ENCODE results near the gene ARHGAP26. TPM values are rescaled to one million over a fixed set of nuclear protein-coding genes. Genes with fewer than 3 reads are reported as not detected.

Gene ARHGAP26
- total RNA-seq, 1 experiment from 2014 or later: 65.5 TPM

DNA sequence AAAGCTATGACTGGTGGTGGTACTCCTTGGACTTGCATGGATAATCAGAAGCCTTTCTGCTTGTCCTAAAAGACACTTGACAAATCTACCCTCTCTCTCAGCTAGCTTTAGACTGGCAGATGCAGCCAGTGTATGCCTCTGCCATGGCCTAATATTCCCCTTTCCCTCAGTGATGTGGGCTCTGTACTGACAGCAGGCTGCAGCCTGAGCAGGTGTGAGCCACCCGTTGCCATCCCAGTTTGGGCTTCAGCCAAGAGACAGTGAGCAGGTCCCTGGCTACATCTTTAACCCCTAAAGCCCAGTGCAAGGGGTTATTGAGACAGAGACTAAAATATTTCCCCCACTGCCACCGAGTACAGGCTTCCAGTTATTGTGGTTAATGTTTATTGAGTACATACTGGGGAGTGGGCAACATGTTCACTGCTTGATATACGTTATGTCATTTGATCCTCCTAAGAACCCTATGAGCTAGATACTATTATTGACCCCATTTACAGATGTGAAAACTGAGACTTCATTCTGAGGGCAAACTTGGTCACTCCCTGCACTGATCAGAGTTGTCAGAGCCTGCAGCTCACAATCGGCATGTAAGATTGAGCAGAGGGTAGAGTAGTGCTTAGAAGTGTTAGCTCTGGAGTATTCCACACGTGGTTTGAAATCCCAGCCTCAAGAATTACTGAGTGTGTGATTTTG, 254.2 kb downstream of the ARHGAP26 start:
- Histone ChIP-seq H3K27ac (ENCODE audit: low read length) (no peak overlapping the region), H3K27me3 (ENCODE audit: control insufficient read depth, insufficient read depth, low read length) (no peaks in the 10 kb centered on the region), H3K4me3 (ENCODE audit: low read depth in 2 of 2, low read length in 2 of 2) (no peak overlapping the region), H3K4me1 (ENCODE audit: control insufficient read depth, insufficient read depth, low read length) (no peaks in the 10 kb centered on the region), H3K36me3 (ENCODE audit: control insufficient read depth, insufficient read depth, low read length) (no peaks in the 10 kb centered on the region), H3K9me3 (ENCODE audit: control insufficient read depth, insufficient read depth, low read depth, low read length) (no peaks in the 10 kb centered on the region)
- ChIA-PET CTCF (no interaction called here), POLR2A (no interaction called here)
- BruUV-seq (replicated peaks): no TSS peak
- in situ Hi-C loops (cut with HindIII; ENCODE audit: low pct_unique_long_range_greater_than_20kb, low sequenced_read_pairs): no loop called here
- intact Hi-C loops (cut with micrococcal nuclease; ENCODE audit: unreplicated experiment): no loop called here
- DNase-seq (ENCODE audit: low read depth, low spot score) (no peak), ATAC-seq (no peak)
- TF ChIP-seq TCF7L2 (IDR thresholded peaks at IDR 0.05; ENCODE audit: low read depth, low read length) (no peak), SIN3A (IDR thresholded peaks at IDR 0.05; ENCODE audit: borderline replicate concordance, insufficient read depth, low read depth, low read length) (no peak), POLR2AphosphoS5 (IDR thresholded peaks at IDR 0.05; ENCODE audit: low read depth, low read length) (no peak)
- TF ChIP-seq, protein P1, sequence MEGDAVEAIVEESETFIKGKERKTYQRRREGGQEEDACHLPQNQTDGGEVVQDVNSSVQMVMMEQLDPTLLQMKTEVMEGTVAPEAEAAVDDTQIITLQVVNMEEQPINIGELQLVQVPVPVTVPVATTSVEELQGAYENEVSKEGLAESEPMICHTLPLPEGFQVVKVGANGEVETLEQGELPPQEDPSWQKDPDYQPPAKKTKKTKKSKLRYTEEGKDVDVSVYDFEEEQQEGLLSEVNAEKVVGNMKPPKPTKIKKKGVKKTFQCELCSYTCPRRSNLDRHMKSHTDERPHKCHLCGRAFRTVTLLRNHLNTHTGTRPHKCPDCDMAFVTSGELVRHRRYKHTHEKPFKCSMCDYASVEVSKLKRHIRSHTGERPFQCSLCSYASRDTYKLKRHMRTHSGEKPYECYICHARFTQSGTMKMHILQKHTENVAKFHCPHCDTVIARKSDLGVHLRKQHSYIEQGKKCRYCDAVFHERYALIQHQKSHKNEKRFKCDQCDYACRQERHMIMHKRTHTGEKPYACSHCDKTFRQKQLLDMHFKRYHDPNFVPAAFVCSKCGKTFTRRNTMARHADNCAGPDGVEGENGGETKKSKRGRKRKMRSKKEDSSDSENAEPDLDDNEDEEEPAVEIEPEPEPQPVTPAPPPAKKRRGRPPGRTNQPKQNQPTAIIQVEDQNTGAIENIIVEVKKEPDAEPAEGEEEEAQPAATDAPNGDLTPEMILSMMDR (IDR thresholded peaks at IDR 0.05): no peak
- TF ChIP-seq, protein P2, sequence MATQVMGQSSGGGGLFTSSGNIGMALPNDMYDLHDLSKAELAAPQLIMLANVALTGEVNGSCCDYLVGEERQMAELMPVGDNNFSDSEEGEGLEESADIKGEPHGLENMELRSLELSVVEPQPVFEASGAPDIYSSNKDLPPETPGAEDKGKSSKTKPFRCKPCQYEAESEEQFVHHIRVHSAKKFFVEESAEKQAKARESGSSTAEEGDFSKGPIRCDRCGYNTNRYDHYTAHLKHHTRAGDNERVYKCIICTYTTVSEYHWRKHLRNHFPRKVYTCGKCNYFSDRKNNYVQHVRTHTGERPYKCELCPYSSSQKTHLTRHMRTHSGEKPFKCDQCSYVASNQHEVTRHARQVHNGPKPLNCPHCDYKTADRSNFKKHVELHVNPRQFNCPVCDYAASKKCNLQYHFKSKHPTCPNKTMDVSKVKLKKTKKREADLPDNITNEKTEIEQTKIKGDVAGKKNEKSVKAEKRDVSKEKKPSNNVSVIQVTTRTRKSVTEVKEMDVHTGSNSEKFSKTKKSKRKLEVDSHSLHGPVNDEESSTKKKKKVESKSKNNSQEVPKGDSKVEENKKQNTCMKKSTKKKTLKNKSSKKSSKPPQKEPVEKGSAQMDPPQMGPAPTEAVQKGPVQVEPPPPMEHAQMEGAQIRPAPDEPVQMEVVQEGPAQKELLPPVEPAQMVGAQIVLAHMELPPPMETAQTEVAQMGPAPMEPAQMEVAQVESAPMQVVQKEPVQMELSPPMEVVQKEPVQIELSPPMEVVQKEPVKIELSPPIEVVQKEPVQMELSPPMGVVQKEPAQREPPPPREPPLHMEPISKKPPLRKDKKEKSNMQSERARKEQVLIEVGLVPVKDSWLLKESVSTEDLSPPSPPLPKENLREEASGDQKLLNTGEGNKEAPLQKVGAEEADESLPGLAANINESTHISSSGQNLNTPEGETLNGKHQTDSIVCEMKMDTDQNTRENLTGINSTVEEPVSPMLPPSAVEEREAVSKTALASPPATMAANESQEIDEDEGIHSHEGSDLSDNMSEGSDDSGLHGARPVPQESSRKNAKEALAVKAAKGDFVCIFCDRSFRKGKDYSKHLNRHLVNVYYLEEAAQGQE (IDR thresholded peaks at IDR 0.05; ENCODE audit: insufficient read depth in 1 of 2, low read depth in 2 of 2, low read length in 1 of 2): no peak

DNA sequence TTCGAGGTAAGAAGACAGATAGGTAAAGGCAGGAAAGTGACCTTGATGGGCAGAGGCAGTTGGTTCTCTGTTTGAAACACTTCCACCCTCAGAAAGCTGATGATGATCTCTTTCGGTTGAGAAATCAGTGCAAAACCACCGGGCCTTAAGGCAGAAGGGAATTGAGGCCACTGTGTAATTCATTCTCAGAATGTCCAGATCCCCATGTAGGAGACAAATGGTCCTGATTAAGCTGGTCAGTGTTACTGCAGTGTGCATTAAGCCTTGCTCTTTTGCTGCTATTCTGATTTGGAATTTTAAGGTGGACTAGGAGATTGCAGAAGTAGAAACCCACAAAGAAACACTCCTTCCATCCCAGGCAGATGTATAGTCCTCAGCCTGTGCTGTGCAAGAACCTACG, 255.2 kb downstream of the ARHGAP26 start:
- ChIA-PET POLR2A (no interaction called here), CTCF (no interaction called here)
- Histone ChIP-seq H3K4me1 (ENCODE audit: control insufficient read depth, insufficient read depth, low read length) (no peaks in the 10 kb centered on the region), H3K27me3 (ENCODE audit: control insufficient read depth, insufficient read depth, low read length) (no peaks in the 10 kb centered on the region), H3K9me3 (ENCODE audit: control insufficient read depth, insufficient read depth, low read depth, low read length) (no peaks in the 10 kb centered on the region), H3K27ac (ENCODE audit: low read length) (no peak overlapping the region), H3K4me3 (ENCODE audit: low read depth in 2 of 2, low read length in 2 of 2) (no peak overlapping the region), H3K36me3 (ENCODE audit: control insufficient read depth, insufficient read depth, low read length) (no peaks in the 10 kb centered on the region)
- DNase-seq (ENCODE audit: low read depth, low spot score): no peak
- intact Hi-C loops (cut with micrococcal nuclease; ENCODE audit: unreplicated experiment) (no loop called here), in situ Hi-C loops (cut with HindIII; ENCODE audit: low pct_unique_long_range_greater_than_20kb, low sequenced_read_pairs) (no loop called here)
- ATAC-seq: 0 out of 2 replicates have a peak, but pooled peaks have one; percentile 22
- BruUV-seq (replicated peaks): no TSS peak
- TF ChIP-seq POLR2AphosphoS5 (IDR thresholded peaks at IDR 0.05; ENCODE audit: low read depth, low read length) (no peak), TCF7L2 (IDR thresholded peaks at IDR 0.05; ENCODE audit: low read depth, low read length) (no peak), SIN3A (IDR thresholded peaks at IDR 0.05; ENCODE audit: borderline replicate concordance, insufficient read depth, low read depth, low read length) (no peak)
- TF ChIP-seq, protein P2 (IDR thresholded peaks at IDR 0.05; ENCODE audit: insufficient read depth in 1 of 2, low read depth in 2 of 2, low read length in 1 of 2): no peak
- TF ChIP-seq, protein P1 (IDR thresholded peaks at IDR 0.05): no peak
